PC-3 (cell line): ENCODE measurements around the gene PTGIS. TPM values are rescaled to one million over a fixed set of nuclear protein-coding genes. Genes with fewer than 3 reads are reported as not detected.

Source experiments
- ATAC-seq: fragments of 200-7000 bp; cut with Tn5 transposase; 2 replicates; pipeline ENCODE4 v1.9.1; 2020; ENCODE audit warnings: mild to moderate bottlenecking, moderate library complexity
- BruUV-seq: library from RNA; stranded (reverse); fragments of 400-500 nt; replicated peaks from 2 replicates; lab custom pipeline; 2021; lab: Mats Ljungman, UMichigan
- CTCF ChIA-PET: fragments of 300-600 bp; sonication (Branson Sonifier 250); formaldehyde crosslinking; loops from one replicate; lab custom pipeline; 2022; ENCODE audit warnings: antibody characterized with exemption; lab: Charles Lee
- POLR2A ChIA-PET: fragments of 300-600 bp; sonication (Branson Sonifier 250); formaldehyde crosslinking; loops from one replicate; lab custom pipeline; 2022; ENCODE audit warnings: antibody characterized with exemption; ENCODE audit not compliant: unreplicated experiment; lab: Charles Lee
- DNase-seq: peaks from one replicate; pipeline ENCODE4 v3.0.0-alpha.2; 2015
- H2AFZ ChIP-seq: fragments of 300-600 bp; sonication (generic); 2 replicates; pipeline ENCODE4 v1.6.0; 2016; ENCODE audit warnings: antibody characterized with exemption, low read length
- H3F3A ChIP-seq: fragments of 300-600 bp; sonication (generic); one replicate; pipeline ENCODE4 v1.6.0; 2017; ENCODE audit warnings: antibody characterized with exemption, low read length, control low read depth, mild to moderate bottlenecking; ENCODE audit not compliant: unreplicated experiment
- H3K27ac ChIP-seq: fragments of 300-600 bp; sonication (generic); 2 replicates; pipeline ENCODE4 v1.5.1; 2016; ENCODE audit warnings: mild to moderate bottlenecking, low read length
- H3K27me3 ChIP-seq: fragments of 300-600 bp; sonication (generic); 2 replicates; pipeline ENCODE4 v1.6.1; 2016; ENCODE audit warnings: low read length, mixed read lengths
- H3K36me3 ChIP-seq: fragments of 300-600 bp; sonication (generic); 2 replicates; pipeline ENCODE4 v1.6.1; 2016; ENCODE audit warnings: low read depth, mixed run types, low read length, mixed read lengths
- H3K4me1 ChIP-seq: fragments of 300-600 bp; sonication (generic); 2 replicates; pipeline ENCODE4 v1.5.1; 2016; ENCODE audit warnings: low read length; ENCODE audit not compliant: insufficient read depth
- H3K4me2 ChIP-seq: fragments of 300-600 bp; sonication (generic); 2 replicates; pipeline ENCODE4 v1.6.0; 2016; ENCODE audit warnings: low read length
- H3K4me3 ChIP-seq: fragments of 300-600 bp; sonication (generic); 2 replicates; pipeline ENCODE4 v1.5.1; 2016; ENCODE audit warnings: mild to moderate bottlenecking, low read length, mixed read lengths
- H3K79me2 ChIP-seq: fragments of 300-600 bp; sonication (generic); 2 replicates; pipeline ENCODE4 v1.6.1; 2017; ENCODE audit warnings: low read length, mixed read lengths
- H3K9ac ChIP-seq: fragments of 300-600 bp; sonication (generic); 2 replicates; pipeline ENCODE4 v1.6.0; 2016; ENCODE audit warnings: mild to moderate bottlenecking, low read length
- H3K9me2 ChIP-seq: fragments of 300-600 bp; sonication (generic); replicated peaks from 2 replicates; pipeline ENCODE4 v1.6.1; 2016; ENCODE audit warnings: mixed run types, low read length, mixed read lengths
- H3K9me3 ChIP-seq: fragments of 300-600 bp; sonication (generic); 2 replicates; pipeline ENCODE4 v1.6.1; 2016; ENCODE audit warnings: low read length, mixed read lengths
- H4K20me1 ChIP-seq: fragments of 300-600 bp; sonication (generic); 2 replicates; pipeline ENCODE4 v1.6.1; 2016; ENCODE audit warnings: low read length, mixed read lengths
- CTCF ChIP-seq: fragments of 300-600 bp; sonication (generic); conservative IDR thresholded peaks from 2 replicates; pipeline ENCODE4 v1.5.1; 2017; ENCODE audit warnings: antibody characterized with exemption, low read depth, mild to moderate bottlenecking, low read length
- EZH2 ChIP-seq: fragments of 300-600 bp; sonication (generic); IDR thresholded peaks from one replicate; pipeline ENCODE4 v1.6.1; 2017; ENCODE audit warnings: antibody characterized with exemption, mild to moderate bottlenecking, low read length; ENCODE audit not compliant: unreplicated experiment
- EZH2phosphoT487 ChIP-seq: fragments of 300-600 bp; sonication (generic); IDR thresholded peaks from 2 replicates; pipeline ENCODE4 v1.6.1; 2018; ENCODE audit warnings: mild to moderate bottlenecking, antibody characterized with exemption, low read length, borderline replicate concordance
- intact Hi-C: fragments of 100-400 bp; cut with micrococcal nuclease; formaldehyde crosslinking; loops from 2 replicates; pipeline ENCODE4 v1.9.0; 2023
- total RNA-seq: library from RNA; depleted of rRNA; stranded (reverse); fragments of >200 nt; gene quantifications from 2 replicates; pipeline ENCODE4 v1.2.3, GENCODE V29; 2014

The PTGIS gene
- total RNA-seq, 1 experiment from 2014 or later: 0.18 TPM

GRCh38 chr20:49579874-49580812 lies 12.2 kb upstream of the PTGIS start:
- TF ChIP-seq CTCF: no peak
- TF ChIP-seq EZH2phosphoT487: no peak
- no peak for TF ChIP-seq EZH2
- Histone ChIP-seq H3K4me2 (peak overlapping the region; percentile 28), H4K20me1 (no peaks in the 10 kb centered on the region), H3F3A (no peaks in the 10 kb centered on the region), H3K27ac (no peak overlapping the region), H3K4me3 (no peak overlapping the region), H3K27me3 (no peaks in the 10 kb centered on the region), H3K4me1 (peaks cover 31% of the 10 kb centered on the region), H3K9me3 (0 out of 2 replicates have a peak, but pooled peaks cover 5% of the 10 kb centered on the region), H3K9ac (no peak overlapping the region), H2AFZ (no peak overlapping the region), H3K36me3 (no peaks in the 10 kb centered on the region), H3K79me2 (no peaks in the 10 kb centered on the region), H3K9me2 (no peaks in the 10 kb centered on the region)
- ATAC-seq (peak; percentile 81), DNase-seq (peak; percentile 49)
- intact Hi-C loops: no loop called here
- ChIA-PET POLR2A (no interaction called here), CTCF (interaction anchor here (0.8 kb wide), 1 partner anchor 28 kb away, joined by 3 read pairs; no protein-coding TSS in a partner anchor)
- BruUV-seq: no TSS peak

GRCh38 chr20:49579195-49579594 lies 11.3 kb upstream of the PTGIS start:
- Histone ChIP-seq H3K9me3 (0 out of 2 replicates have a peak, but pooled peaks cover 5% of the 10 kb centered on the region), H3K27ac (no peak overlapping the region), H3K4me2 (no peak overlapping the region), H4K20me1 (no peaks in the 10 kb centered on the region), H3K79me2 (no peaks in the 10 kb centered on the region), H3K27me3 (no peaks in the 10 kb centered on the region), H3K4me1 (peaks cover 22% of the 10 kb centered on the region), H3F3A (no peaks in the 10 kb centered on the region), H2AFZ (no peak overlapping the region), H3K36me3 (no peaks in the 10 kb centered on the region), H3K9me2 (no peaks in the 10 kb centered on the region), H3K4me3 (no peak overlapping the region), H3K9ac (no peak overlapping the region)
- ATAC-seq: no peak
- CTCF ChIA-PET: no interaction called here
- intact Hi-C loops: no loop called here
- TF ChIP-seq EZH2: no peak
- TF ChIP-seq CTCF: no peak
- TF ChIP-seq EZH2phosphoT487: no peak
- no peak for DNase-seq
- no TSS peak for BruUV-seq
- POLR2A ChIA-PET: no interaction called here

- TF ChIP-seq EZH2 (no peak), EZH2phosphoT487 (no peak), CTCF (no peak)
- no peaks in the 10 kb centered on the region for H4K20me1 ChIP-seq
- H3F3A ChIP-seq: no peaks in the 10 kb centered on the region
- H3K4me1 ChIP-seq: peaks cover 14% of the 10 kb centered on the region
- H3K9me2 ChIP-seq: no peaks in the 10 kb centered on the region
- no peak overlapping the region for H3K9ac ChIP-seq
- no peak overlapping the region for H2AFZ ChIP-seq
- intact Hi-C loops: no loop called here
- H3K4me2 ChIP-seq: no peak overlapping the region
- no peak overlapping the region for H3K4me3 ChIP-seq
- ChIA-PET POLR2A (no interaction called here), CTCF (no interaction called here)
- H3K9me3 ChIP-seq: 0 out of 2 replicates have a peak, but pooled peaks cover 5% of the 10 kb centered on the region
- H3K27ac ChIP-seq: no peak overlapping the region
- DNase-seq: no peak
- H3K36me3 ChIP-seq: no peaks in the 10 kb centered on the region
- no TSS peak for BruUV-seq
- H3K79me2 ChIP-seq: no peaks in the 10 kb centered on the region
- ATAC-seq: no peak
- H3K27me3 ChIP-seq: no peaks in the 10 kb centered on the region
These were observed 10.5 kb upstream of the PTGIS start for GRCh38 chr20:49578436-49578835.
